Stimulated activated CD4-positive, alpha-beta T cell treated with anti-CD3 and anti-CD28 coated beads, Interleukin-4, amount 100 ng/mL, for 4 hours (primary cell): ENCODE data around the gene MX2.

ENCODE experiments used
- DNase-seq, 2 experiments: peaks; one replicate each; pipeline ENCODE4 v3.0.0-alpha.2; 2020

The MX2 gene

GRCh38 chr21:41442481-41443186 is 80.8 kb downstream of the MX2 start:
- DNase-seq, result no peak

GRCh38 chr21:41443562-41443961 is 81.7 kb downstream of the MX2 start:
- no peak for DNase-seq

GRCh38 chr21:41444703-41445464 is 83.1 kb downstream of the MX2 start:
- no peak for DNase-seq

GRCh38 chr21:41445465-41445862 is 83.6 kb downstream of the MX2 start:
- no peak for DNase-seq

- DNase-seq, result no peak
These were observed 84.8 kb downstream of the MX2 start for GRCh38 chr21:41446586-41446985.

- DNase-seq, result no peak
These were observed 85.5 kb downstream of the MX2 start for GRCh38 chr21:41447356-41447755.

GRCh38 chr21:41449613-41450012 is 87.8 kb downstream of the MX2 start:
- DNase-seq, result no peak

GRCh38 chr21:41451753-41452676 is 90.2 kb downstream of the MX2 start:
- no peak for DNase-seq

- no peak for DNase-seq
These were observed 91.4 kb downstream of the MX2 start for GRCh38 chr21:41453198-41453597.

GRCh38 chr21:41453761-41454160 is 91.9 kb downstream of the MX2 start:
- no peak for DNase-seq

- no peak for DNase-seq
These were observed 96.3 kb downstream of the MX2 start for GRCh38 chr21:41458121-41458520.

- DNase-seq, result no peak
These were observed 96.7 kb downstream of the MX2 start for GRCh38 chr21:41458559-41458958.
